CD4-positive, alpha-beta T cell treated with Interleukin-17A for 1 hour (primary cell): ENCODE results near the gene EREG.
A peak's percentile ranks its signal among the peaks of the same experiment; 100 is the strongest.
"Not testable (repeated sequence)": the region's sequence is repeated elsewhere in the genome, so short reads cannot be mapped to it uniquely, and the experiment has no call there.

Experiments
- DNase-seq: peaks from one replicate; pipeline ENCODE4 v3.0.0-alpha.2; 2020

Gene EREG, protein sequence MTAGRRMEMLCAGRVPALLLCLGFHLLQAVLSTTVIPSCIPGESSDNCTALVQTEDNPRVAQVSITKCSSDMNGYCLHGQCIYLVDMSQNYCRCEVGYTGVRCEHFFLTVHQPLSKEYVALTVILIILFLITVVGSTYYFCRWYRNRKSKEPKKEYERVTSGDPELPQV

DNA sequence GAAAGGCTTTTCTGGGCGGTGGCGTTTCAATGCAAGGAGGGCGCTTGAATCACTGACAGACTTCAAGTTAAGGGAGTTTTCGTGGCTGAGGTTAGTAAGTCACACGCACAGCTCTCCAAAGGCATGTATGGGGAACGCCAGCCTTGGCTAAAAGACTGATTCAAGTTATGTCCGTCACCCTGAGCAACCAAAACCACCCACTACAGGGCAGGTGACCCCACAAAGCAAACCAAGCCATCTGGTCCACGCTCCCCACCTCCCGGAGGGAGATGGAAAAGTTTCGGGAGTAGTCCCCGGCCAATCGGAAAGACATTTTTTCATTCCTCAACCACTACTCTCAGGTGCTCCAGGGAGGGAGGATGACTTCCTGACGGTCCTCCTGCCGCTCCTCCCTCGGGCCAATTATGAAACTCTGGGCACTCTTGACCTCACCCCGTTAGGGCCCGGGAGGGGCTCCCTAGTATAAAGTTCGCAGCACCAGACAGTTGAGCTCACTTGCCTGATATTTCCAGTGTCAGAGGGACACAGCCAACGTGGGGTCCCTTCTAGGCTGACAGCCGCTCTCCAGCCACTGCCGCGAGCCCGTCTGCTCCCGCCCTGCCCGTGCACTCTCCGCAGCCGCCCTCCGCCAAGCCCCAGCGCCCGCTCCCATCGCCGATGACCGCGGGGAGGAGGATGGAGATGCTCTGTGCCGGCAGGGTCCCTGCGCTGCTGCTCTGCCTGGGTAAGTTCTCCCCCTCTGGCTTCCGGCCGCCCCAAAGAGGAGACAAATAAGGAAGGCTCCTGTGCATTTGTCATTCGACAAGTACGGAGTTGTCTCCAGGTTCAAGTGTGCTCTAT lies at the start of gene EREG:
EREG (plus strand) TSS at position 494 of the 840 bp plus-strand sequence; CDS start at position 658, 164 bp downstream.
- DNase-seq, result peak; percentile 13

DNA sequence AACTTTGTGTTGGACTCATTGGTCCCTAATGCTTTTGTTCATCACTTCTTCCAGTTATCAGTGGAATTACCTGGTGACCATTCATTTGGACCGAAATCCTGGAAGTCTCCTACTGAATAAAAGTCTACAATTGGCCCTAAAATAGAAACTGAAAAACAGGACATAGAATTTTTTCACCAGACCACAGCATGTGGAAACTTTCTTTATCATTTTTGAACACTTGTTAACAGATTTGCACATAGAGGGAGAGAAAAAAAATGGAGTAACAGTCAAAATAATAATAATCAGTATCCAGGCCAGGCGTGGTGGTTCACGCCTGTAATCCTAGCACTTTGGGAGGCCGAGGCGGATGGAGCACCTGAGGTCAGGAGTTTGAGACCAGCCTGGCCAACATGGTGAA lies 49.6 kb upstream of the EREG start:
- no peak for DNase-seq

DNA sequence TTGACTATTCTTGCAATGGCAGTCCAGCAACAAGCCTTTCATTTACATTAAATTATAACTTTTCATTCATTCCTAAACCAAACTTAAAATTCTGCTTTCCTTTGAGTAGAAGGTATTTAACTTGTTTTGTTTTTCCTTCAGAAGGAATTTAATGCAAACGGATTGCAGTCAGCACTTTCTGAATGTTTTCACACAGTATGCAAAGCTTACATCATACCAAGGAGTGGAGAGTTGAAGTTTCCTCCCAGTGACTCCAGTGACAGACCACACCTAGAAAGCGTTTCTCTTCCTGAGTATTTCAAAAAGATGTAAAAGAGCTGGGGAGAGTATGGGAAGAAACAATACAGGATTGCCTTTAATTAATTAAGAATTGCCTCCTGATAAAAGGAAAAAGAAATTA lies 48.5 kb upstream of the EREG start:
- DNase-seq, result no peak

DNA sequence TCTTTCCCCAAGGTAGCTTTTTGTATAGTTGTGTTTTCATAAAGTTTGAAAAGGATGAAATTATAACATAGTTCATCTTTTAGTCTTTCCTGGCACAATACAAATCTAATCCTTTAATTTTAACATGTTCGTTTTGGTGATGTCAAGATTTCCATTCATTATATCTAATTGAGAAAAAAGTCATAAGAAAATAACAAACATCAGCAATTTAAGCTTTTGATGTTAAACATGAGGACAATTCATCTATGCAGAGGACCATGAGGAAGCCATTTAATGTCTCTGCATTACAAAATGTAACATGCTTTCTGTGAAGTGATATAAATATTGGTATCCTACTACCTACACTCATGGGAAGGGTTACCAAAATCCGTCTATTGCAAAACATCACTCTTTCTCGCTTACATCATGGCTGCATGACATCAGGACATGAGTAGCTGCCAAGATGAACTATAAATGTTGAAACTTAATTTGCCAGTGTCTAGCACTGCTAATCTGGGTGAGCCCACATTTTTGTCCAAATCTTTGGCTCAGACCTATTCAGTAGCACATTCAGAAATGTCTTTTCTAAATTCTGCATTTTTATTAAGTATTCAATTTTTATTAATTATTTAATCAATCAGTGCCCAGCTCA lies 47.2 kb upstream of the EREG start:
- no peak for DNase-seq

DNA sequence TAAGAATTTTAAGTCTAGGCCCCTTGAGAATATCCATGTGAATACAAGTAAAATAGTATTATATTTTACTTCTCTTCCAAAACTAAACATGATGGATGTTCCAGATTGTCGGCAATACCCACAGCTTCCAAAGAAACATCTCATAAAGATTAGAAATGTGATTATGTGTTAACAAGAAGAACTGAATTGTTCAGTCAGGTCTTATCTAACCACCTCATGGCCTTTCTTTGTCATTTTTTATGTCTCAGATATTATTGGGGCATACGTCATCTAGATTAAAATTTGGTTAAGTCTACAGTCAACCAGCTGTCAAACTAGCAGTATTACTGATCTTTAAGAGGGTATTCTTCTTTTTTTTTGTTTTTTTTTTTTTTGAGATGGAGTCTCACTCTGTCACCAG lies 46.7 kb upstream of the EREG start:
- no peak for DNase-seq

DNA sequence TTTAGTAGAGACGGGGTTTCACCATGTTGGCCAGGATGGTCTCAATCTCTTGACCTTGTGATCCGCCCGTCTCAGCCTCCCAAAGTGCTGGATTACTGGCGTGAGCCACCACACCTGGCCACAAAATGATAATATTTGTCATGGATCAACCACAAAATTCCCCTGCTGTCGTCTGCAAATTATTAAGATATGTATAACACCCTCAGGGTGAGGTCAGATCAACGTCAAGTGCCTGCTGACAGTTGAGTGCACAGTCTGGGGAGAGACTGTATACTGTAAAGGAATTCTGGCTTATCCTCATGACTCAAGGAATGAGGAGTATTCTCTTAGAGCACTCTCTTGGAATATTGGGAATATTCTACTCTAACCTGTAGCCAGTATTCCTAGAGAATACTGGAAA lies 45.5 kb upstream of the EREG start:
- no peak for DNase-seq

DNA sequence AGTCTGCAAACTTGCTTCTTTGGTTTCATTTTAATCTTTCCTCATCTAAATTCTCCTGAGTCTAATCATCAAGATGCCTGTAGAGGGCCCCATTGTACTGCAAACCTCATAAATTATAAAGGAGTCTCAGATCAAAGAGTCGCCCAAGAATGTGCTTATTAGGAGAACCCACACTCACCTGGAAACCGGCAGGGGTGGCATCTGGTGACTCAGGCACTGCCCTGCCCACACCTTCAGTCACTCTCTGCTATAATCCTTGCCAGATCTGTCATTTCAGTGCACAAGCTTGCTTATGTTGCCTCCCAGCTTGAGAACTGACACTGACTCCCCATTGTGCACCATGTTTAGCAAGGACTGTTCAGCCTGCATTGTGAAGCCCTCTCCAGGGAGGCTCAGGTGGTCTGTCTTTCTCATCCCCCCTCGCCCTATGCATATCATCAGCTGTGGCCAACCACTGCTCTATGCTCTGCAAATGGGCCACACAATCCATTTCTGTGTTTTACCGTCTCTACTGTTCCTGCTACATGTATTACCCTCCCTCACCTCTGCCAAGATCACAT lies 44.3 kb upstream of the EREG start:
- DNase-seq, result peak; percentile 38

DNA sequence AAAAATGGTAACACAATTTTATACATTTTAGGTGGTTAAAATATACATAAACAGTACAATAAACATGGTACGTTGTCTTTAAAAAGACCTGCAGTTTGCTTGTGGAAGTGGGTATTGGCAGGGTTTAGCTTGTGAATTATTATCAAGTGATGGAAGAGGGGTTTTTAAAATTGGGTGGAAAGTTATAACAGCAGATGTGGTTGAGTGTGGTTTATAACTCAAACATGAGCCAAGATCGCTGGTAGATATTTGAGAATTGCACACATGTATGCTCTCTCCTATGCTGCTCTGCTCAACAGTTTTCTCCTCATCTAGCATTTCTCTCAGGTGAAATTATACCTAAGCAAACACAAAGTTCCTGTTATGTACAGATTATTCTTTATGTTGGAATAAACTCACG lies 42.6 kb upstream of the EREG start:
- DNase-seq, result no peak

DNA sequence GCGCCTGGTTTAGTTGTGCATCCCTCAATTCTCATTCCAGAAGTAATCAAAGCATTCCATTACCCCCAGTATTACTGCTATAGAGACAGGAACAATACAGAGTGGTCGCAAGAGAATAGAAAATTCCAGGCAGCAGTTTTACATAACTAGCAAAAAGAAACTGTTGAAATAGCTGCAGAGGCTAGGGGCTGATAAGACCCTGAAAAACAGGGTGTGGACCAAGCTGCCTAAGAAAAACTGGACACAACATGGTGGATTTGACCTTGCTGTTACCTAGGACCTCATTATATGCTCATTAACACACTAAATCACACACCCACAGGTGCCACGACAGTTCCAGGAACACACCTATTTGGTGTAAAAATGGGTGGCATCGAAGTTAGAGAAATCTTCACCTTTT lies 41.3 kb upstream of the EREG start:
- no peak for DNase-seq

DNA sequence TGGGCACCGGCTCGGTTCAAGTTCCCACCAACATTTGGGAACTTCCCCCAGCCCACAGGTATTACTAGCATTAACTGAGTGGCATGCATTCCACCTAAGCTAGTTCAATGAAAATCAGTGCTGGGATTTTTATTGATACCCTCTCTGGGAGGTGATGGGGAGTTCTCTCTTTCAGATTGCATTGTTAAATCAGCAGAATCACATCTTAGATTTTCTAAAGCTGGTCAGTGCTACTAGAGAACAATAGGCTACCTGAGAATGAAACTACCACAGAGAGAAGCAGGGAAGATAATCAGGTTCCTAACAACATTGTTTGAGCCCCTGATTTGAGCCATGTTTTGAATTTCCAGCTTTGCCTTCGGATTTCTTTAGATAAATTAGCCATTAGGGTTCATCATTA lies 40.7 kb upstream of the EREG start:
- DNase-seq, result no peak

DNA sequence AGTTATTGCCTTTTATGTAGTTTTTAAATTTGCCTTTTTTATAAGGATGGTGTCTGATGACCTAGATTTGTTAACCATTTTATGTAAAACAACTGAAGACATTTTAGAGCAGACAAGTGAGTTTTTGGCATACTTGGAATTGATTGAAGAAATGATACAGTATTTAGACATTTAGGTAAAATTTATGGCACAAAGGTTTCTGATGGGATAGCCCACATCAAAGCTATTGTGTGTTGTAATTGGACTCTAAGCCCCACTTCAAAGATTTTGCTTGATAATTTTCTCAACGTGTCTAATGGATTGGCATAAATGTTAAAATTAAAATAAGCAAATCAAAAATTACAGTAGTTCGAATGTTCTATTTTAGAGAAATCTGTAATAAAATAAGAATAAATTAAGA lies 39.1 kb upstream of the EREG start:
- no peak for DNase-seq

DNA sequence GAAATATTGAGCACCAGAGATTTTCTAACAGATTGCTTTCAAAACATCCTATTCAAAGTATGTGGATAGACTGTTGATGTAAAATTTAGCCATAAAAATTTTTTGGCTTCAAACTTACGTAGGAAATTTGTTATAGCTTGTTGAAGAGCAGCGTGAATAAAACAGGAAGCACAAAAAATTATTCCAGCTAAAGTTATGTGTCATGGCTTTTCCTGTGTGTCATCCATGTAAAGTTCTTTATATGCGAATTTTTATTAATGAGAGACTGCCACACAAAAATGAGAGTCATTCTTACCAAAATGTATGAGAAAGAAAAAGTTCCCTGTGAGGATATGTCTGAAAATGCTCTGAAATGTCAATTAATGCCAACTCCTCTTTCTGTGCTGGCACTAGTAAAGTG lies 37.2 kb upstream of the EREG start:
- DNase-seq, result no peak

DNA sequence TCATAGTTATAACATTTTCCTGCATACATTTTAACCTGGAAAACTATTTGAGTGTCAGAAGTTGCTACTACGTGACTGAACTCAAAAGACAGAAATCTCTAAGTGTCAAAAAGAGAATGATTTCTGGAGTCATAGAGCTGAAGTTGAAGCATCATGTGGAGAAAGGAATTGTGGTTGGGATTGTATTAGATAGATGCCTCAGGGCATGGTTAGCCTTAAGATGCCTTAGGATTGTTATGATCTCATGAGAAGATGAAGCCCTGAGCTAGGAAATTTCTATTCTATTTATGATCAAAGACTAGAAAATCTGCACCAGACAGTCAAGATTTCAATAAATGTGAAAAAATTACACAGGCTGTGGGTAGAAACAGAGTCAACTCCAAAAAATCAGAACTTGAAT lies 36.4 kb upstream of the EREG start:
- DNase-seq, result no peak

DNA sequence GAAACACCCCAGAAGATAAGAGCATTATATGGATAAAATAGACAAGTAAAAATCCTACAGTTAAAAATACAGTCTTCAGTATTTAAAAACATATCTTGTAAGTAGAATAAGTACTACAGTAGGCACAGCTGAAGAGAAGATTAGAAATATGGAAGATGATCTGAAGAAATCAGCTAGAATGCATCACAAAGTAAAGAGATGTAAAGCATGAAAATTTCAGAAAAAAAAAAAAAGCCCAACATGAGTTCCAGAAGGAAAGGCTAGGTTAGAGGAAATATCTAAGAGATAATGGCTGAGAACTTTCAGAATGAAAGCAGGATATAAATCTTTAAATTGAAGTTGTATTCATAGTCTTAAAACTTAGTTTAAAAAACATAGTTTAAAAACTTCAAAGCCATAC lies 35.6 kb upstream of the EREG start:
- no peak for DNase-seq

DNA sequence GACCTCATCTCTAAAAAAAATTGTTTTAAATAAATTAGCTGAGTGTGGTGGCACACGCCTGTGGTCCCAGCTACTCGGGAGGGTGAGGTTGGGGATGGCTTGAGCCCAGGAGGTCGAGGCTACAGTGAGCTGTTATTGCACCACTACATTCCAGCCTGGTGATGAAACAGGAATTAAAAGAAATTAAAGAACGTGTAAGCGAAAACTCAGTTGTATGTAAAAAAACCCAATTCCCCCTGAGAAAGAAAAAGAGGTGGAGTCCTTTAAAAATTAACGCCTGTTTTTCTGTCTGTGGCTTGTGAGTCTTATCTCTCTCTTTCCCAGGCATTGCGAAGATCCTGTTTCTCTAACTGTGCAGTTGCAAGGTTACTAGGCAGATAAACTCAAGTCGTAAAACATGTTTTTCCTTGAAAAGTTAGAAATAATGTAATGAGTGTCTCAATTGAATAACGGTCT lies 34.6 kb upstream of the EREG start:
- DNase-seq, result no peak

DNA sequence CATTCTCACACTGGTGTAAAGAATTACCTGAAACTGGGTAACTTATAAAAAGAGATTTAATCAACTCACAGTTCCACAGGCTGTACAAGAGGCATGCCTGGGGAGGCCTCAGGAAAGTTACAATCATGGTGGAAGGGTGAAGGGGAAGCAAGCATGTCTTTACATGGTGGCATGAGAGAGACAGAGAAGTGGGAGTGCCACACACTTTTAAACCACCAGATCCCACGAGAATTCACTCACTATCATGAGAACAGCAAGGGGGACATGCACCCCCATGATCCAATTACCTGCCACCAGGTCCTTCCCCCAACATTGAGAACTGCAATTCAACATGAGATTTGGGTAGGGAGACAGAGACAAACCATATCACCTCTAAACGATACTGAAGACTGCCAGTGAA lies 33.7 kb upstream of the EREG start:
- DNase-seq, result no peak

DNA sequence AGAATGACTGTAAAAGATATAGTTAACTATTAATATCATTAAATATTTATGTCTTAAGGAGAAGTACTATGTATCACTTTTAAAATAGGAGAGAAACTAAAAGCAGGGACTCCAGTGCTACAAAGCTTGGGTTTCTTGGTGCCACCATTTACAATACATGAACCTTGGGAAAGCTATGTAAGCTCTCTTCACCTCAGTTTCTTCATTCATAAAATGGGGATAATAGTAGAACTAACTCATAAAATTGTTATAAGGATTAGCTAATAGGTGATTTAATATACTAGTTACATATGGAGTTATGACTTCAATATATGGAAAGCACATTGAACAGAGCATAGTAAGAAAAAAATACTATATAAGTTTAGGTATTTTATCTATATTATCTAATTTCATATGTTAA lies 33.0 kb upstream of the EREG start:
- no peak for DNase-seq

DNA sequence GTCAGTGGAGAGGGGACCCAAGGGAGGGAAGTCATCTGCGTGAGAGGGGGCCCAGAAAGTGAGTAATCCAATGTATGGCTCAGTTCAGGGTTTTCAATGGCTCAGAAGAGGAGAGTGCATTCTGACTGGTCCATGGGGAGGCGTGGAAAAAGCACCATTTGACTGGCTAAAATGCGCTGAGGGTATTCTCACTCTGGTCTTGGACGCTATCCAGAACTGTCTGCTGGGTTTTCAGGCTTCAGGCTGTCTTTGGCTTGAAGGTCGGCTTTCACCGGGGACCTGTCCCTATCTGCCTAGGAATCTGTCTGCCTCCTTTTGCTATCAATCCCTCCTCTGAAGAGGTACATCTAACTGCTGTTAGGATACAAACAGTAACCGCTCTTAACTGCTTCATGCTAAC lies 30.3 kb upstream of the EREG start:
- DNase-seq, result no peak

DNA sequence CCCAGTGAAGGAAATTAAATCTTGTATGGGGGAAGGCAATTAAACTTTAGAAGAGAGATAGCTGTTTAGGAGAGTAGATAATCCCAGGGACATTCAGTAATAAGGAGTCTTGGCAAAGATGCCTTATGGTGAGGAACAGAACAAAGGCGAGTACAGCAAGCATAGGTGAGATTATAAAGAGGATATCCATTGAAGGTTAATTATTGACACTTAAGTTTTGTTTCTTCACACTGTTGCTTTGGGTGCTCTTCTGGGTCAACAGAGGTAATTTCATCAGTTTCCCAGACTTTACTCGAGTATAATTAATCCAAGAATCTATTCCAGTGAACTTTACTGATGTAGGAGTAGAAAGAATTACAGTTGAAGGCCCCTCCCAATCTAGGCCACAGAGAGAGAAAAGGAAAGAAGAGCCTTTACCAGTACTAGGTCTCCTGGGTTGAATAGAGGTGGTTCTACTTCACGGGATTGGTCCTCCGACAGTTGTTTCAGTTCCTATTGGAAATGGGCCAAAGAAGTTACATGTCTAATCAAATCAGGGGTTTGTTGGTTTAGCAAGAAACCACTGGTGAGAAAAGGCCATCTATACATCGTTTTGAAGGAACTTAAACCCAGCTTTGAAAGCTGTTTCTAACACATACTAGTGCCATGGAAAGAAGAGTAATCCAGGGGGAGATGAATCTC lies 29.5 kb upstream of the EREG start:
- DNase-seq, result peak; percentile 17

DNA sequence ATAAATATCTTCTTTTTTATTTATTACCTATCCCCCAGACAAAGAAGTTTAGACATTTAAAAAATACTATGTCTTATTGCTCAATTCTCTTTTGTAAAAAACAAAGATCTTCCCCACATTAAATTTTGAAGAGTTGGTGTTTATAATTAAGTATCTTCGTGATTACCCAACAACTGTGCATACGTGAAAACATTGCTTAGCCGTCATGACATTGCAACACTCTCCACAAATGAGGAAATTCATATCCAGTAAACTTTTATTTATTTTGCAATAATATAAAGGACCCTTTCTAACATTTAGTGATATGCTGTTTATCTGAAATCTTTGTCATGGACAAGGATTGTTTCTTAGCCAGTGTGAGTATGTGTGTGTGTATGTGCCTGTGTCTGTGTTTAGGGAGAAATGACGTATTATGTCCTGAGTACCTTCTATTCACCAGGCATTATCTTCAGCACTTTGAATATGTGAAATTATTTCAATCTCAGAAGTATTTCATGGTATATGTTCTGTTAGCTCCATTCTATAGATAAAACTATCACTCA lies 26.1 kb upstream of the EREG start:
- DNase-seq, result peak; percentile 8

DNA sequence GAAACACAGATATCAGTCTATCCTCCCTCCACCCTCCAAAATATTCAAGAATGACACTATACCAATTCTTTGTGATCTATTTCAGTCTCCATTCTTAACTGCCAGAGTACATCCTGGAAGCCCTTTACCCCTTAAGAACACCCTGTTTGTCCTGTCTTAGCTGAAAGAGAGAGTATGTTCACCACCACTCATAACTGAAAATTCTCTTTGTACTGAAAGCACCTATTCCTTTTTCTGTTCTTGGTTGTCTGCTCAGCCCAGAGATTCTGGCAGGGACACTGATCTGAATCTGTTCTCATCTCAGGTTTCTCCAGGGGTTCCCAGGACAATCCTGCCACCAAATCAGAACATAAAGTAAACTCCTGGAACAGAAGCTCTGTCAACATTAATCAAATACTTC lies 25.4 kb upstream of the EREG start:
- DNase-seq, result no peak

DNA sequence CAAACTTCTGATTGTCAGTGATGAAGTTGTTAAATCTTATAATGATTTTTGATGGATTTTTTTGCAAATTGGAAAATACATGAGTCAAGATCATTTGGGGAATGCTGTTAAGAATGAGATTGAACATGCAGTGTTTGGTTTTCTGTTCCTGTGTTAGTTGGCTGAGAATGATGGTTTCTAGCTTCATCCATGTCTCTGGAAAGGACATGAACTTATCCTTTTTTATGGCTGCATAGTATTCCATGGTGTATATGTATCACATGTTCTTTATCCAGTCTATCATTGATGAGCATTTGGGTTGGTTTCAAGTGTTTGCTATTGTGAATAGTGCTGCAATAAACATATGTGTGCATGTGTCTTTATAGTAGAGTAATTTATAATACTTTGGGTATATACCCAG lies 24.5 kb upstream of the EREG start:
- not testable (repeated sequence) for DNase-seq

DNA sequence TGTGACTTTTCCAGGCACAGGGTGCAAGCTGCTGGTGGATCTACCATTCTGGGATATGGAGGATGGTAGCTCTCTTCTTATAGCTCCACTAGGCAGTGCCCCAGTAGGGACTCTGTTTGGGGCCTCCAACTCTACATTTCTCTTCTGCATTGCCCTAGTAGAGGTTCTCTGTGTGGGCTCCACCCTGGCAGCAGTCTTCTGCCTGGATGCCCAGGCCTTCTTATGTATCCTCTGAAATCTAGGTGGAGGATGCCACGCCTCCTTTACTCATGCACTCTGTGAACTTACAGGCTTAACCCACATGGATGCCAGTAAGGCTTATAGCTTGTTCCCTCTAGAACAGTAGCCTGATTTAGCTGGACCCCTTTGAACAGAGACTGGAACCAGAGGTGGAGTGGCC lies 20.9 kb upstream of the EREG start:
- DNase-seq, result no peak
